H1 (cell line): ENCODE results near the gene KLHDC10. TPM values are rescaled to one million over a fixed set of nuclear protein-coding genes. Genes with fewer than 3 reads are reported as not detected.

Experiments
- CTCF ChIA-PET: fragments of 300-600 bp; sonication (Branson Sonifier 250); formaldehyde crosslinking; loops from one replicate; lab custom pipeline; 2021; ENCODE audit not compliant: partially characterized antibody; lab: Charles Lee
- POLR2A ChIA-PET: fragments of 300-600 bp; sonication (Branson Sonifier 250); formaldehyde crosslinking; loops from one replicate; lab custom pipeline; 2021; ENCODE audit warnings: inconsistent platforms; ENCODE audit not compliant: partially characterized antibody; lab: Charles Lee
- DNase-seq, 2 experiments: peaks; one replicate each; pipeline versions ENCODE4 v3.0.0 to v3.0.0-alpha.2; 2010 to 2022; ENCODE audit warnings: low spot score in 2 of 2, low read depth in 1 of 2, mixed read lengths in 1 of 2
- FAIRE-seq: peaks from 2 replicates; lab custom pipeline; 2011; peaks lifted over from hg19 to GRCh38; lab: Jason Lieb, UNC
- H2AFZ ChIP-seq: 2 replicates; pipeline ENCODE4 v1.8.1; 2012; ENCODE audit warnings: low read length, inconsistent platforms
- H2AK5ac ChIP-seq: 2 replicates; pipeline ENCODE4 v1.6.1; 2013; ENCODE audit warnings: low read depth, low read length
- H2BK120ac ChIP-seq: replicated peaks from 2 replicates; pipeline ENCODE3; 2013; ENCODE audit warnings: low read depth, low read length, inconsistent platforms
- H2BK12ac ChIP-seq: 2 replicates; pipeline ENCODE4 v1.6.1; 2013; ENCODE audit warnings: low read depth, low read length
- H2BK15ac ChIP-seq: 2 replicates; pipeline ENCODE4 v1.6.1; 2013; ENCODE audit warnings: low read length
- H2BK20ac ChIP-seq: 2 replicates; pipeline ENCODE4 v1.6.1; 2013; ENCODE audit warnings: low read length
- H2BK5ac ChIP-seq: 2 replicates; pipeline ENCODE4 v1.6.1; 2013; ENCODE audit warnings: low read depth, low read length
- H3K14ac ChIP-seq: 2 replicates; pipeline ENCODE4 v1.6.1; 2013; ENCODE audit warnings: inconsistent platforms; ENCODE audit not compliant: insufficient read length
- H3K18ac ChIP-seq: 2 replicates; pipeline ENCODE4 v1.6.1; 2013; ENCODE audit warnings: low read length; ENCODE audit errors: extremely low read depth
- H3K23ac ChIP-seq: 2 replicates; pipeline ENCODE4 v1.6.1; 2013; ENCODE audit warnings: inconsistent platforms; ENCODE audit not compliant: insufficient read length
- H3K23me2 ChIP-seq: 2 replicates; pipeline ENCODE4 v1.6.1; 2013; ENCODE audit warnings: low read depth, low read length
- H3K27ac ChIP-seq: 2 replicates; pipeline ENCODE4 v1.6.1; 2011; ENCODE audit warnings: low read depth, low read length, inconsistent platforms
- H3K27me3 ChIP-seq, 4 experiments: replicated peaks in 1 of 4; 1 replicate in 1 of 4; 2 replicates in 3 of 4; pipeline versions ENCODE4 v1.6.1 to v1.8.1; 2011 to 2013; ENCODE audit warnings: low read length in 3 of 4, mild to moderate bottlenecking in 3 of 4, inconsistent platforms in 2 of 4, mixed read lengths in 2 of 4, moderate library complexity in 1 of 4; ENCODE audit not compliant: control insufficient read depth in 3 of 4, insufficient read depth in 3 of 4; ENCODE audit errors: extremely low read depth in 1 of 4
- H3K36me3 ChIP-seq, 4 experiments: 2 replicates each; pipeline versions ENCODE4 v1.6.1 to v1.8.1; 2011 to 2013; ENCODE audit warnings: mild to moderate bottlenecking in 4 of 4, low read length in 3 of 4, moderate library complexity in 2 of 4, control low read depth in 1 of 4, inconsistent platforms in 1 of 4; ENCODE audit not compliant: insufficient read depth in 4 of 4, control insufficient read depth in 2 of 4
- H3K4ac ChIP-seq: replicated peaks from 2 replicates; pipeline ENCODE3; 2013; ENCODE audit warnings: low read length, low read depth, mixed read lengths, inconsistent platforms; ENCODE audit not compliant: insufficient read length
- H3K4me1 ChIP-seq, 4 experiments: replicated peaks in 1 of 4; 1 replicate in 1 of 4; 2 replicates in 3 of 4; pipeline versions ENCODE4 v1.6.1 to v1.8.1; 2011 to 2013; ENCODE audit warnings: low read length in 3 of 4, inconsistent platforms in 2 of 4, mixed read lengths in 1 of 4; ENCODE audit not compliant: insufficient read depth in 4 of 4, control insufficient read depth in 3 of 4
- H3K4me2 ChIP-seq, 2 experiments: 2 replicates each; pipeline versions ENCODE4 v1.6.1 to v1.8.1; 2011 to 2013; ENCODE audit warnings: low read depth in 2 of 2, low read length in 2 of 2, control low read depth in 1 of 2, inconsistent platforms in 1 of 2, mild to moderate bottlenecking in 1 of 2; ENCODE audit not compliant: insufficient read depth in 1 of 2
- H3K4me3 ChIP-seq, 4 experiments: fragments of 200-600, 300-600 bp in 1 of 4; sonication (generic), shearing (Covaris generic), sonication (Bioruptor Twin) in 1 of 4; 2 replicates each; pipeline versions ENCODE4 v1.5.1 to v1.8.1; 2011 to 2016; ENCODE audit warnings: low read length in 4 of 4, low read depth in 3 of 4, control low read depth in 2 of 4, inconsistent platforms in 2 of 4, mild to moderate bottlenecking in 2 of 4, mixed read lengths in 1 of 4, moderate library complexity in 1 of 4; ENCODE audit not compliant: insufficient read depth in 2 of 4; ENCODE audit errors: extremely low read depth in 1 of 4
- H3K56ac ChIP-seq: replicated peaks from 2 replicates; pipeline ENCODE3; 2013; ENCODE audit warnings: low read depth, mild to moderate bottlenecking, mixed read lengths, low read length, inconsistent platforms; ENCODE audit not compliant: insufficient read length
- H3K79me1 ChIP-seq: 2 replicates; pipeline ENCODE4 v1.6.1; 2013; ENCODE audit warnings: low read depth, low read length, control low read depth
- H3K79me2 ChIP-seq, 2 experiments: 2 replicates each; pipeline versions ENCODE4 v1.6.1 to v1.8.1; 2012 to 2013; ENCODE audit warnings: low read length in 2 of 2, mild to moderate bottlenecking in 2 of 2, inconsistent platforms in 1 of 2; ENCODE audit not compliant: insufficient read depth in 2 of 2, control insufficient read depth in 1 of 2
- H3K9ac ChIP-seq, 4 experiments: replicated peaks in 1 of 4; 1 replicate in 1 of 4; 2 replicates in 3 of 4; pipeline versions ENCODE4 v1.6.1 to v1.8.1; 2011 to 2013; ENCODE audit warnings: low read depth in 3 of 4, low read length in 3 of 4, control low read depth in 2 of 4, mild to moderate bottlenecking in 2 of 4, moderate library complexity in 2 of 4, inconsistent platforms in 1 of 4; ENCODE audit errors: extremely low read depth in 1 of 4
- H3K9me3 ChIP-seq, 2 experiments: 2 replicates each; pipeline versions ENCODE4 v1.6.1 to v1.8.1; 2012 to 2013; ENCODE audit warnings: mild to moderate bottlenecking in 2 of 2, moderate library complexity in 2 of 2, control low read depth in 1 of 2, inconsistent platforms in 1 of 2, low read depth in 1 of 2, low read length in 1 of 2, mixed read lengths in 1 of 2; ENCODE audit not compliant: insufficient read depth in 2 of 2
- H4K20me1 ChIP-seq, 2 experiments: replicated peaks in 1 of 2; 2 replicates each; pipeline versions ENCODE3 to v1.8.1; 2011 to 2013; ENCODE audit warnings: inconsistent platforms in 2 of 2, low read length in 2 of 2, mild to moderate bottlenecking in 1 of 2; ENCODE audit not compliant: insufficient read depth in 2 of 2, control insufficient read depth in 1 of 2
- H4K5ac ChIP-seq: 2 replicates; pipeline ENCODE4 v1.6.1; 2013; ENCODE audit warnings: low read length, low read depth, mixed read lengths, inconsistent platforms; ENCODE audit not compliant: insufficient read length
- H4K8ac ChIP-seq: 2 replicates; pipeline ENCODE4 v1.8.0; 2013; ENCODE audit warnings: mild to moderate bottlenecking, moderate library complexity, low read length, inconsistent platforms; ENCODE audit not compliant: insufficient read depth; ENCODE audit errors: extremely low read depth
- H4K91ac ChIP-seq: replicated peaks from 2 replicates; pipeline ENCODE3; 2013; ENCODE audit warnings: low read length, mixed read lengths, inconsistent platforms; ENCODE audit not compliant: insufficient read length
- GTF2F1 ChIP-seq: IDR thresholded peaks from 2 replicates; pipeline ENCODE4 v1.6.1; 2012; ENCODE audit warnings: low read depth, low read length, improper control_type of control experiment, borderline replicate concordance
- KDM1A ChIP-seq: fragments of 200-600, 300-600 bp; sonication (generic); IDR thresholded peaks from 2 replicates; pipeline ENCODE4 v1.7.1; 2016; ENCODE audit warnings: mild to moderate bottlenecking, low read length, borderline replicate concordance
- TCF12 ChIP-seq: IDR thresholded peaks from 2 replicates; pipeline ENCODE4 v1.6.1; 2011; ENCODE audit warnings: low read depth, mild to moderate bottlenecking, low read length
- TEAD4 ChIP-seq: IDR thresholded peaks from 2 replicates; pipeline ENCODE4 v1.6.1; 2012; ENCODE audit warnings: low read depth, low read length, inconsistent platforms, mixed read lengths
- WGBS, 2 experiments: shearing (Covaris generic) in 1 of 2; methylation state at CpG; one replicate each; pipeline versions ENCODE4 v1.1.6 to v1.1.7; 2013 to 2015; ENCODE audit warnings: low lambda C conversion rate in 2 of 2, mixed read lengths in 2 of 2, inconsistent platforms in 1 of 2, low coverage in 1 of 2, missing lambda C conversion rate in 1 of 2; ENCODE audit not compliant: insufficient replicate concordance in 2 of 2, insufficient coverage in 1 of 2, insufficient read length in 1 of 2; ENCODE audit errors: extremely low coverage in 1 of 2, missing lambda C conversion rate in 1 of 2; 5-methylcytosine and 5-hydroxymethylcytosine counted together
- polyA plus RNA-seq, 7 experiments: library from polyadenylated mRNA; depleted of rRNA in 3 of 7; stranded (reverse) in 5 of 7; unstranded in 2 of 7; fragments of >200 nt in 5 of 7; fragments of 200-250 nt in 2 of 7; gene quantifications; 1 replicate in 5 of 7; 2 replicates in 1 of 7; 4 replicates in 1 of 7; pipeline versions ENCODE4 v1.2.1 to v1.2.3, GENCODE V29; 2011 to 2013; ENCODE audit warnings: missing spikeins in 2 of 7, mixed read lengths in 2 of 7
- total RNA-seq: library from RNA; stranded (reverse); fragmentation: NEBNext Ultra II Directional; extraction: Animal tissue kit (Norgen Biotek cat#: 25700); gene quantifications from 2 replicates; pipeline ENCODE4 v1.2.1, GENCODE V29; 2021
- TF ChIP-seq, protein P1 (sequence below): IDR thresholded peaks from 2 replicates; pipeline ENCODE4 v1.6.1; 2011; ENCODE audit warnings: low read length, improper control_type of control experiment

KLHDC10 gene
- total and polyA plus RNA-seq, 2 of the 8 experiments (the other 6 are each of a cell fraction or from before 2014, with no cell fraction given) = 6.6 to 14.5 TPM

GRCh38 chr7:130079846-130080394, 9.6 kb downstream of the KLHDC10 start:
- Histone ChIP-seq H4K20me1 (peaks cover 1 to 2% of the 10 kb centered on the region in 2 experiments), H3K23ac (no peak overlapping the region), H3K27ac (no peak overlapping the region), H3K23me2 (no peaks in the 10 kb centered on the region), H4K8ac (no peak overlapping the region), H4K5ac (no peak overlapping the region), H4K91ac (no peak overlapping the region), H3K79me2 (peaks cover 0 to 32% of the 10 kb centered on the region in 2 experiments; a peak in 2 of 4 replicates), H3K4ac (no peak overlapping the region), H2AK5ac (no peak overlapping the region), H3K27me3 (no peaks in the 10 kb centered on the region), H3K4me1 (no peaks in the 10 kb centered on the region), H2BK12ac (no peak overlapping the region), H3K56ac (no peak overlapping the region), H3K79me1 (0 out of 2 replicates have a peak, but pooled peaks cover 4% of the 10 kb centered on the region), H3K4me2 (no peak overlapping the region), H2BK120ac (no peak overlapping the region), H2BK5ac (no peak overlapping the region), H2BK20ac (no peak overlapping the region), H3K9me3 (no peaks in the 10 kb centered on the region), H2BK15ac (no peak overlapping the region), H3K4me3 (no peak overlapping the region), H3K36me3 (no peaks in the 10 kb centered on the region; a peak in 1 of 8 replicates), H3K14ac (no peak overlapping the region), H2AFZ (no peak overlapping the region), H3K18ac (no peak overlapping the region), H3K9ac (no peak overlapping the region)
- DNase-seq = no peak
- 32% methylated on average over 3 of the region's 3 CpGs; no CpG with 5 or more reads in 1 of the 2 experiments for WGBS, 2 experiments
- POLR2A ChIA-PET = interaction anchor here (1.7 kb wide), 1 partner anchor 8 kb away, joined by 3 read pairs; no protein-coding TSS in a partner anchor
- CTCF ChIA-PET = interaction anchor here (0.9 to 3.5 kb wide), 4 partner anchors 9 to 75 kb away, joined by 4 to 25 read pairs (median 6); partner anchors contain the start of gene KLHDC10
- FAIRE-seq = no peak
- TF ChIP-seq KDM1A (no peak), GTF2F1 (no peak), TCF12 (no peak), TEAD4 (no peak)
- TF ChIP-seq, protein P1, sequence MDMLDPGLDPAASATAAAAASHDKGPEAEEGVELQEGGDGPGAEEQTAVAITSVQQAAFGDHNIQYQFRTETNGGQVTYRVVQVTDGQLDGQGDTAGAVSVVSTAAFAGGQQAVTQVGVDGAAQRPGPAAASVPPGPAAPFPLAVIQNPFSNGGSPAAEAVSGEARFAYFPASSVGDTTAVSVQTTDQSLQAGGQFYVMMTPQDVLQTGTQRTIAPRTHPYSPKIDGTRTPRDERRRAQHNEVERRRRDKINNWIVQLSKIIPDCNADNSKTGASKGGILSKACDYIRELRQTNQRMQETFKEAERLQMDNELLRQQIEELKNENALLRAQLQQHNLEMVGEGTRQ = no peak
